NCI-H345 treated with DMSO at 0.1 percent for 48 hours (cell line): ENCODE results near the gene METTL16.
"Not testable (repeated sequence)": the region's sequence is repeated elsewhere in the genome, so short reads cannot be mapped to it uniquely, and the experiment has no call there.

Experiments
- DNase-seq: peaks from one replicate; lab custom pipeline; 2025; ENCODE audit not compliant: unreplicated experiment; lab: John Stamatoyannopoulos, UW

METTL16 gene

DNA sequence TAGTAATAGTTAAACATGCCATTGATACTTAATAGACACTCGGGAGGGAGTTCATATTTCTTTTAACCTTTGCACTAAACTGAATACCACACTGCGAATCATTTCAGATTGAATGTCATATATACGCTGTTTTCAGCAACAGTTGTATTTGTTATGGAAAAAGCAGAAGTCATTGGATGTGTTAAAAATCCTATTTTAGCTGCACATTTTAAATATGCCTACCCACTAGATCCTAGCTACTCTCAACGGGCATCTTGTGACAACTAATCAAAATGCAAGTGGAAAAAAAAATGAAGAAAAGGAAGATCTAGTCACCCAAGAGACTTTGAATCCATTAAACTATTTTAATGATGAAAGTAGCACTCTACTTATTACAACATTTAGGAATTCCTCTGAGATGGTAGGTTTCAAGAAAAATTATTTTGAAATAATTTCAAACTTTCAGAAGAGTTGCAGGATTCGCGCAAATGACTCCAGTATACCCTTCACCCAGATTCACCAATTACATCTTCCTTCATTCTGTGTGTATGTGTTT, 59.4 kb downstream of the METTL16 start:
- no peak for DNase-seq

DNA sequence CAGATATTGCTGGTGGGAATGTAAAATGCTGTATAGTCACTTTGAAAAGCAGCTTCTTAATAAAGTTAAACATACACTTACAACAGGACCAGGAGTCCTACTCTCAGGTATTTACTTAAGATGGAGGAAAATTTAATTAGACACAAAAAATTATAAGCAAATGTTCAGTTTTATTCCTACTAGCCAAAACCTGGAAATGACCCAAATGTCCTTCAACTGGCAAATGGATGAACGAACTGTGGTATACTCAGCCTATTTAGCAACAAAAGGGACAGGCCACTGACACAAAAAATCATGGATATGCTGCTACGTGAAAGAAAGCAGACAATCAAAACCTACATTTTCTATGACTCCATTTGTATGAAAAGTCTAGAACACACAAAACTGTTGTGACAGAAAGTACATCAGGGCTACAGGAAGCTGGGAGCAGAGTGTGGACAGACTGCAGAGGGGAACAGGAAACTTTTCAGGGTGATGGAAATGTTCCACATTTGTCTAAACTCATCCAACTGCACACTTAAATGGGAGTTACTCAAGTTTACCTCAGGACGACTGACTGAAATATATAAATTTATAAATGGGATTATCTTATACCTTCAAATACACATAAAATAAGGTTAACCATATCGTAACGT, 61.6 kb downstream of the METTL16 start:
- DNase-seq = no peak

DNA sequence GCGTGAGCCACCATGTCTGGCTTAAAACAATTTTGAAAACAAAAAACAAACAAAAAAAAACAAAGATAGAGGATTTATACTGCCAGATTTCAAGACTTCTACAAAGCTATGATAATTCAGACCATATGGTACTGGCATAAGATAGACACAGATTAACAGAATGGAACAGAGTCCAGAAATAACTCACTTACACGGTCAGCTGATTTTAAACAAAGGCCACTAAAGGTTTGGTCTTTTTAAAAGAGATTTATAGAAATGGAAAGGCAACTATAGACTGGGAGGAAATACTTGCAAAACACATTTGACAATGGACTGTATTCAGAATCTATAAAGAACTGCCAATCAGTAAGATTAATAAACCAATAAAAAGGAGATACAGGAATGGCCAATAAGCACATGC, 62.2 kb downstream of the METTL16 start:
- no peak for DNase-seq

DNA sequence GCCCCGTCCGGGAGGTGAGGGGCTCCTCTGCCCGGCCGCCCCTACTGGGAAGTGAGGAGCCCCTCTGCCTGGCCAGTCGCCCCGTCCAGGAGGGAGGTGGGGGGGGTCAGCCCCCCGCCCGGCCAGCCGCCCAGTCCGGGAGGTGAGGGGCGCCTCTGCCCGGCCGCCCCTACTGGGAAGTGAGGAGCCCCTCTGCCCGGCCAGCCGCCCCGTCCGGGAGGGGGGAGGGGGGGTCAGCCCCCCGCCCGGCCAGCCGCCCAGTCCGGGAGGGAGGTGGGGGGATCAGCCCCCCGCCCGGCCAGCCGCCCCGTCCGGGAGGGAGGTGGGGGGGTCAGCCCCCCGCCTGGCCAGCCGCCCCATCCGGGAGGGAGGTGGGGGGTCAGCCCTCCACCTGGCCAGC, 64.2 kb downstream of the METTL16 start:
- DNase-seq = not testable (repeated sequence)

DNA sequence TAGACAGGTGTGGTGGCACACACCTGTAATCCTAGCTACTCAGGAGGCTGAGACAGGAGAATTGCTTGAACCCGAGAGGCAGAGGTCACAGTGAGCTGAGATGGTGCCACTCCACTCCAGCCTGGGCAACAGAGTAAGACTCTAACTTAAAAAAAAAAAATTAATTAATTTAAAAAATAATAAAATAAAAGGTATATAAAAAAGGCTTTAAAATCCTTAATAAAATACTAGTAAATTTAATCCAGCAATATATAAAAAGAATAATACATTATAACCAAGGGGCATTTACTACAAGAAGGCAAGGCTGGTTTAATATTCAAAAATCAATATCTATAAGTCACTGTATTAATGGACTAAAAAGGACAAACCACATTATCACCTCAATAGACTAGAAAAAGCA, 66.0 kb downstream of the METTL16 start:
- DNase-seq = no peak

DNA sequence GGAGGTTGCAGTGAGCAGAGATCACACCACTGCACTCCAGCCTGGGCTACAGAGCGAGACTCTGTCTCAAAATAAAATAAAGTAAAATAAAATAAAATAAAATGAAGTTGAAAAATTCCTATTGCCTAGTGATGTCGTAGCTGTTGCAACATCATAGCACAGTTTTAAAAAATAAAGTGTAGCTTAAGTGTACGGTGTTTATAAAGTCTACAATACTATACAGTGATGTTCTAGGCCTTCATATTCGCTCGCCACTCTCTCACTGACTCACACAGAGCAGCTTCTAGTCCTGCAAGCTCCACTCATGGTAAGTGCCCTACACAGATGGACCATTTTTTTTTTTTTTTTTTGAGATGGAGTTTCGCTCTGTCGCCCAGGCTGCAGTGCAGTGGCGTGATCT, 67.3 kb downstream of the METTL16 start:
- DNase-seq = no peak

DNA sequence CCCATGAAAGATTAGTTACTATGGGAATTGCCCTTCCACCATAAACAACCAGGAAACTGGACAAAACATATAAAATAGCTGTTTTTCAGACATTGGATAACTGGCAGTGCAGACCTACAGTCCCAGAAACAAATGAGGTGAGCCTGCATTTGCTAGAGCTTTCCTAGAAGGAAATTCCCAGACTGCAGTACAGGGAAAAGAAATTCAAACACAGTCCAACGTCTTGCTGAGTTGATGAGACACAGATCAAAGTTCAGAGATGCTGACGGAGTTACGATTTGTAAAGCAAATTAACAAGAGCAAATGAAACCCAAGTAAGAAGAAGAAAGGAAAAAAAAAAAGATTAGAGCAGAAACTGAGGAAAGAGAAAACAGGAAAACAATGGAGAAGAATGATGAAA, 69.5 kb downstream of the METTL16 start:
- DNase-seq = no peak

DNA sequence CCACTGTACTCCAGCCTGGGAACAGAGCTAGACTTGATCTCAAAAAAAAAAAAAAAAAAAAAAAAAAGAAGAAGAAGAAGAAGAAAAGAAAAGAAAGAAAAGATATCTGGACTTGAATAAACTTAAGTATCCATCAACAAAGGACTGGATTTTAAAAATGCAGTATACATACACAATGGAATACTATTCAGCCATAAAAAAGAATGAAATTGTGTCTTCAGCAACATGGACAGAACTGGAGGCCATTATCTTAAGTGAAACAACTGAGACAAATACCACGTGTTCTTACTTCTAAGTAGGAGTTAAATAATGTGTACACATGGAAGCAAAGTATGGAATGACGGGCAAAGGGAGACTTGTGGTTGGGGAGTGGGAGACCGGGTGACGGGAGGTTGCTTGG, 70.8 kb downstream of the METTL16 start:
- no peak for DNase-seq

DNA sequence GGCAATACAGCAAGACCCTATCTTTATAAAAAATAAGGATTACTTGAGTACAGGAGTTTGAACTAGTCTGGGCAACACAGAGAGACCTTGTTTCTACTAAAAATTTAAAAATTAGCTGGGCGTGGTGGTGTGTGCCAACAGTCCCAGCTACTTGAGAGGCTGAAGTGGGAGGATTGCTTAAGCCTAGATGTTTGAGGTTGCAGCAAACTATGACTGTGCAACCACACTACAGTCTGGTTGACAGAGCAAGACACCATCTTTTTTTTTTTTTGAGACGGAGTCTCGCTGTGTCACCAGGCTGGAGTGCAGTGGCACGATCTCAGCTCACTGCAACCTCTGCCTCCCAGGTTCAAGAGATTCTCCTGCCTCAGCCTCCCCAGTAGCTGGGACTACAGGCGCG, 71.7 kb downstream of the METTL16 start:
- not testable (repeated sequence) for DNase-seq

DNA sequence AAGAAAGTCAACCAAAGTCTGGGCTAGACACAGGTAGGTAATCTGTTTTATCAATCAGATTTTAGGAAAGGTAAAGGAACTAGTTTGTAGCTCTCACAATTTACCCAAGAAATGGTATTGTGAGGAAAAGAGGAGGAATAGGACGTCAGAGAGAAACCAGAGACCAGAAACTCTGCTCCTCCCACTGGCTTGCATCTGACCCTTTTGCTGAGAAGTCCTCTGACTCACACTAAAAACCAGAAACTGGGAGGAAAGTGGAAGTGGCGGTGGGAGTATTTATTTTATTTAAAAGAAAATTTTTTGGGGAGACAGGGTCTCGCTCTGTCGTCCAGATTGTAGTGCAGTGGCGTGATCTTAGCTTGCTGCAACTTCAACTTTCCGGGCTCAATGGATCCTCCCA, 72.9 kb downstream of the METTL16 start:
- no peak for DNase-seq

DNA sequence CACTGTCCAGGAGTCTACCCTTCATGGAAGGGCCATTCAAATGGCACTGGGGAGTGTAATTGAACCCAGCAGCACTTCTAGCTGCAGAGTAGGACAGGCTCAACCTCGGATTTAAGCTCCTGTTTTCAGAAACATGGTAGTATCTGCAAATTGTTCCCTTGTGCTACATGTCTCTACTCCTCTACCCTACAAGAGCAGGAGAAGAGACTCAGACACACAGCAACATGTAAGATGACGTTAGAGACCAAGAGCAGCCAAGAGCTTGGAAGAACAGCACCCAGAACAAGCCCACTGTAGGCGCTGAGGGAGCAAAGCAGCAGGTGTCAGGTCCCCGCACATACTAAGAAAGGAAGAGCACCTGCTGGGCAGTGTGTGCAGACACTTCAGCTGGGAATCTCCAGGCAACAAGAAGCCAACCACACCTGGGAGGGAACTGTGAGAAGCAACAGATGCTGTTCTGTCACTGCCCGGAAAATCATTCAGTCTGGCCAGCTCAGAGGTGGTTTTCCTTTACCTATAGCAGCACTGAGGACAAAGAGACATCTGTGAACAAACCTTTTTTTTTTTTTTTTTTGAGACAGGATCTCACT, 75.3 kb downstream of the METTL16 start:
- peak; percentile 80 for DNase-seq

DNA sequence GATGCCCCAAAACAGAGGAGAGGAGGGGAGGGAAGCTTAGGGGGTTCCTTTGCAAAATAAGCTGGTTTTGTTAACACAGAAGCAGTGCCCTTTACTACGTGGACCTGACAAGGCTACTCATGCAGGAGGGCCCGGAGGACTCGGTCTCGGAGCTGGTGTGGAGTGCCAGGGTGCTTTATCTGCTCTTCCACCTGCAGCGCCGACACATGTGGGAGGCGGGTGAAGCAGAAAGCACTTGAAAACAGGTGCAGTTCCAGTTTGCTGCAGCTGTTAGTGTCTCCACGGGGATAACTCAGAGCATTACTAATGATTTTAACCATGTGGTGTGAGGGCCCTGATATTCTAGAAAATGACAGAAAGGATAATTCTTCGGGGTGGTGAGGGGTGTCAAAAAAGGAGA, 75.8 kb downstream of the METTL16 start:
- peak; percentile 81 for DNase-seq

DNA sequence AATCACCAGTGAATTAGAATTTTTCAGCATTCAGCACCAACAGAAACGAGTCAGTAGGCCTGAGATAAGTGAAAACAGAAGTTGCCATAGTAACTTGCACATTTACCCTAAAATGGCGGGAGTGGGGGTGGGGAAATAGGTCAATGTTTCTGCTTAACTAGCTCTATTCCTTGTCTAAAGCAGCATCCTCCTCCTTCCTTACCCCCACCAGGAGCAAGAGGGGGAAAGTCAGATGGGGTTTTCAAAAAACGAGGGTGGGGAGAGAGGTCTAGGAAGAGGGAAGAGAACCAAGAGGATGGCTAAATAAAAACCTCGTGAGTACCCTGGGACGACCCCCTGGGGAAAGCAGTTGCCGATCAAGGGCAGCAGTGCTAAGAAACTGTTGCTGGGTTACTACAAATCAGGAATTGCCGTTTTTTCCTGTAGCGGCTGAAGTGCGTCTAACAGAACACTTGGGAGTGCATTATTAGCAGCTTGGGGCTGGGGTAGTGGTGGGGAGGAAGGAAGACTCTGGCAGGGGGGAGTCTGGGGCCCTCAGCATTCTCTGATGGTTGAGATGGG, 76.4 kb downstream of the METTL16 start:
- peak; percentile 75 for DNase-seq

DNA sequence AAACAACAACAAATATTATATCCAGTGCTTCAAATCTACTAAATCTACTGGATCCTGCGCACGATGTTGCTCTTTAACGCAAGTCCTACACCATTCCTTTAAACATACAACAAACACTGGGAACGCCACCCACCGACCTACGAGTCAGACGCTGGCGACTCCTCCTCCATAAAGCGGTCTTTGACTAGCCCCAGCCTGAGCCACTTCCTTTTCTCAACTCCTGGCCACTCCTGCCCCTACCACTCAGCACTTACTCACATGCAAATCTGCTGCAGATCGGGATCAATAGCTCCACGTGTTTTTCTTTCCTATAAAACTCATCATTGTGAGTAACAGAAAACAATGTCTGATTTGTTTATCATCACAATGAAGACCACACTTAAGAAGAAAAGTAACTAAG, 78.0 kb downstream of the METTL16 start:
- DNase-seq = no peak

DNA sequence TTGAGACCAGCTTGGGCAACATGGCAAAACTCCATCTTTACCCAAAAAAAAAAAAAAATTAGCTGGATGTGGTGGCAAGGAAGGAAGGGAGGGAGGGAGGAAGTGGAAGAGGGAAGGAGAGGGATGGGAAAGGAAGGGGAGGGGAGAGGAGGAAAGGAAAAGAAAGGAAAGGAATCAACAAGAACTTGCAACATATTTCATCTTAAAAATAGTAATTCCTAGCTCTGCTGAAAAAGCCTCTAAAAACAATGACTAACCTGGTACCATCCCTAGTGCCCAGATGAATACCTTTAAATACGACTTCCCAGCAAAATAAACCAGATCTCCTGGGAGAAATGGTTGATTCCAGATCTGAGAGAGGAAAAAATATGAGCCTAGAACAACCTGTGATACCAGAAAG, 83.8 kb downstream of the METTL16 start:
- no peak for DNase-seq

DNA sequence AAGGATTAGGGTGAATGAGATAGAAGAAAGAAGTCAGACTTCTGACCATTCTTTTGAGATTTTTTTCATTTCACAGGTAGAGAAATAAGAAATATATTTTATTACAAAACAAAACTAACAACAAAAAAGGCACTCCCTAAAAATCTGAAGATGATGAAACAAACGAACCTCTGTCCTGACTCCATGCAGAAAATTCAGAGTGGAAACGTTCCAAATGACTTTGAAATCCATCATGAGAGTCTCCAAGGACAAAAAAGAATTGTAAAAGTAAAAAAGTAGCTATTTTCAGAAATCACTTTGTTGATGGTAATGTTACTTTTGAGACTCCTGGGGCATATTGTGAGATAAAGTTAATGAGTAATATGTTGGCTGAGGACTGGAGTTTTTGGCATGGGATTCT, 84.5 kb downstream of the METTL16 start:
- DNase-seq = no peak

DNA sequence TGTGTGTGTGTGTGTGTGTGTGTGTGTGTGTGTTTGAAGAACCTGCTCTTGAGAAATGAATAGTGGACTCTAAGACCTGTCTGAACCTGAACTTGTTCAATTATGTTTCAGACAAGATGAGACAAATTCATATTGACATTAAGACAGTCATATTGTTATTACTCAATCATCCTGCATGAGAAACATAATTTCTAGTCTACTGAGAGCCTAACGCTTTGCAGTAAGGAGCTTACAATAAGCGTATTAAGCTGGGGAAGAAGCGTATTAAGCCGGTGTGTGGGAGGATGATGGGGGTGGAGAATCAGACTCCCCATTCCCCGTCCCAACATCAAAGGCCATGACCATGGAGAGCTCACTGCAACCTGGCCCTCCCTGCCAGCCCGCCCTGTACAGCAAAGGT, 88.4 kb downstream of the METTL16 start:
- DNase-seq = no peak

DNA sequence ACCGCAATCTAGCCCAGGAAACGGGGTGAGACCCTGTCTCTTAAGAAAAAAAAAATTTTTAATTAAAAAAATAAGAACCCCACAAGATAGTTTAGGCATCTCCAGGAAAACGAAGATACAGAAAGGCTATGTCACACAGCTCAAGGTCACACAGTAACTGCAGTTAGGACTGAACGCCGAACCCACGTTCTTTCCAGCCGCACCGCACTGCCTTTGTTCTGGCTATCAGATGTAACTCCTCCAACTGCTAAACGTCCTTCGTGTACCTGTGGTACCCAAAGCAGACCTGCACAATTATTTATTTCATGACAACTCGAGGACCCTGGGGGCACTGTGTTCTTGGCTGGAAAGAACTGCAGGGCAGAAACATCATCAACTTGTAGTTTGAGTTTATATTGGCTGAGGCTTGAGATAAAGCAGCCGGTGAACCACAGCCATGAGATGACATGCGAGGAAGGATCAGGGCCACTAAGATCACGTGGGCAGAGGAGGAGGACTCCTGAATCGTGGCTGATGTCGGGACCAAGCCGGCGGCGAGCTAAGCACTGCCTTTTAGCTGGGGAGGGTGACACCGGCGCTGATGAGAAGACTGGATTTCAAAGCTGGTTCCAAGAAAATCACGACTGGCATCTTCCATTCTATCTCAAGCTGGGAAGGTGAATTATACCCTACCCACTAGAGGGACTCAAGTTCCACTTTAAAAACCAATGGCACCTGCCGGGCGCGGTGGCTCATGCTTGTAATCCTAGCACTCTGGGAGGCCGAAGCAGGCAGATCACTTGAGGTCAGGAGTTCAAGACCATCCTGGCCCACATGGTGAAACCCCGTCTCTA, 90.2 kb downstream of the METTL16 start:
- no peak for DNase-seq

DNA sequence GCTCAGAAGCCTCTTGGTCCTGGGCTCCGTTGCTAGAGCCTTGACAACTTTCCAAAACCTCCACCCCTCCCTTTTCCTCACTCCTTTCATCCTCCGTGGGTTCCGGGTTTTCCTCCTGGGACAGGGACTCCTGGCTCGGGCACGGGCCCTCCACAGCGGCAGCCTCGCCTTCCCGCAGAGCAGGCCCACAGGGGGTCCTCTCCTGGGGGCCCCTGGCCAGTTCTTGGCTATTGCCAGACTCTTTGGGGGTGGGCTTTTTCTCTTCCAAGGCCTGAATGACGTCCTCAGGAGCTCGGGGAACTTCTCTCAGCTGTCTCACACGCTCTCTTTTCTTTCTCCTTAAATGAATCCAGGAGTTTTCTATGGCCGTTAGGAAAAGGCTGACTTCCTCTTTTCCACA, 91.5 kb downstream of the METTL16 start:
- no peak for DNase-seq

DNA sequence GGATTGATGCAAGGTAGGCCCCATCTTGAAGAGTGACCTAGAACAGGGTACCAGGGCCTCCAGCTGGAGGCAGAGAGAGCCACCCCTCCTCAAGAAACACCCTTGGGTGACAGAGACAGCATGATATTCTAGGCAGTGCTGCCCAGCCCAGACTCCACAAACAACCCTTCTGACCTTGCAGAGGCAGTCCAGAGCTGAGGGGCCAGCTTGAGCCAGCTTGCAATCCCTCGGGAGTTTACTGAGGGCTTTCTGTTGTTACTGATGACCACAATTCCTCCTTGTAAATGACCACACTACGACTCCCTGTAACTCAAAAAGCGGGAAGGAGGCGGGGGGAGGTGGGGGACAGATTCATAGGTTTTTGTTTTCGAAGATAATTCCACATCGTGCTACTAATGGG, 92.2 kb downstream of the METTL16 start:
- DNase-seq = no peak

DNA sequence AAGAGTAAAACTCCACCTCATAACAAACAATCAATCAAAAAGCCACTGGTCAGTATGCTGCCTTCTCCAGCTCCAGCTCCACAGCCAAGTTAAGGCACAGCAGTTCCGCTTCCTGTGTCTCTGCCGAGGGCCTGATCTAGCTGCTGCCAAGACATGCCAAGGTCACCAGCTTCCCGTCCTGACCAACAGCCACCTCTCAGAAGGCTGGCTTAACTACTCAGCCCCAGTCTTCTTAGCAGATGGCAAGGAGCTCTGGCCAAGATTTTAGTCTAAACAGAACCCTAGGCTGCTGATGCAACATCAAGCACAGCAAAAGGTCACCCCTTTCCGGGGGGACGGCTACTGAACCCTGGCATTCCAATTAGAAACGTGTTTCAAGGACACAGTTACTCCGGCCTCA, 93.1 kb downstream of the METTL16 start:
- no peak for DNase-seq
